SK-N-SH (cell line): ENCODE data around the gene RDX. TPM values are rescaled to one million over a fixed set of nuclear protein-coding genes. Genes with fewer than 3 reads are reported as not detected.

Experiments
- CTCF ChIA-PET: fragments of 300-600, 350-600 bp; formaldehyde crosslinking; extraction: SDS; loops from one replicate; lab custom pipeline; 2021; lab: Yijun Ruan, JAX
- POLR2A ChIA-PET: fragments of 350-600 bp; sonication (Branson Sonifier 250); formaldehyde crosslinking; extraction: SDS; loops from one replicate; lab custom pipeline; 2020; ENCODE audit warnings: antibody characterized with exemption, inconsistent platforms; lab: Yijun Ruan, JAX
- DNase-seq: peaks from one replicate; pipeline ENCODE4 v3.0.0; 2012
- H2AFZ ChIP-seq: fragments of 200-600 bp; sonication (generic); 2 replicates; pipeline ENCODE4 v1.8.1; 2016; ENCODE audit warnings: antibody characterized with exemption, mild to moderate bottlenecking, low read depth
- H3F3A ChIP-seq: fragments of 200-600 bp; sonication (generic); replicated peaks from 2 replicates; pipeline ENCODE3; 2016; ENCODE audit warnings: antibody characterized with exemption, mild to moderate bottlenecking; ENCODE audit not compliant: insufficient read depth
- H3K27ac ChIP-seq, 2 experiments: fragments of 200-500 bp in 1 of 2; fragments of 200-600 bp in 1 of 2; sonication (Bioruptor generic) in 1 of 2; sonication (generic), shearing (Covaris generic) in 1 of 2; 2 replicates each; pipeline versions ENCODE4 v1.5.1 to v1.6.1; 2014 to 2016; ENCODE audit warnings: low read depth in 2 of 2, inconsistent platforms in 1 of 2, low read length in 1 of 2, mild to moderate bottlenecking in 1 of 2, mixed read lengths in 1 of 2
- H3K27me3 ChIP-seq: fragments of 200-600 bp; sonication (generic), shearing (Covaris generic); 2 replicates; pipeline ENCODE4 v1.6.1; 2016; ENCODE audit warnings: mixed run types; ENCODE audit not compliant: insufficient read depth
- H3K36me3 ChIP-seq, 2 experiments: fragments of 200-500 bp in 1 of 2; fragments of 200-600 bp in 1 of 2; sonication (Bioruptor generic) in 1 of 2; sonication (generic) in 1 of 2; replicated peaks in 1 of 2; 2 replicates each; pipeline versions ENCODE3 to v1.5.1; 2014 to 2016; ENCODE audit warnings: low read length in 1 of 2, mild to moderate bottlenecking in 1 of 2; ENCODE audit not compliant: insufficient read depth in 2 of 2, control insufficient read depth in 1 of 2
- H3K4me1 ChIP-seq, 2 experiments: fragments of 200-500 bp in 1 of 2; fragments of 200-600 bp in 1 of 2; sonication (Bioruptor generic) in 1 of 2; sonication (generic), shearing (Covaris generic) in 1 of 2; 2 replicates each; pipeline versions ENCODE4 v1.5.1 to v1.6.1; 2014 to 2016; ENCODE audit warnings: low read depth in 1 of 2, low read length in 1 of 2, mixed run types in 1 of 2; ENCODE audit not compliant: insufficient read depth in 2 of 2, control insufficient read depth in 1 of 2
- H3K4me2 ChIP-seq: fragments of 200-600 bp; sonication (generic), shearing (Covaris generic); 2 replicates; pipeline ENCODE4 v1.6.1; 2017; ENCODE audit warnings: mixed run types
- H3K4me3 ChIP-seq, 2 experiments: fragments of 200-500 bp in 1 of 2; fragments of 200-600 bp in 1 of 2; sonication (Bioruptor generic) in 1 of 2; sonication (generic), shearing (Covaris generic) in 1 of 2; 2 replicates each; pipeline versions ENCODE4 v1.5.1 to v1.8.1; 2014 to 2016; ENCODE audit warnings: low read depth in 2 of 2, inconsistent platforms in 1 of 2, low read length in 1 of 2, mild to moderate bottlenecking in 1 of 2, mixed read lengths in 1 of 2, moderate library complexity in 1 of 2
- H3K79me2 ChIP-seq: fragments of 200-600 bp; sonication (generic); 2 replicates; pipeline ENCODE4 v1.8.1; 2017; ENCODE audit warnings: mild to moderate bottlenecking; ENCODE audit not compliant: insufficient read depth
- H3K9ac ChIP-seq: fragments of 200-600 bp; sonication (generic); 2 replicates; pipeline ENCODE4 v1.6.1; 2017; ENCODE audit warnings: mixed run types
- H3K9me2 ChIP-seq: fragments of 200-600 bp; sonication (generic); 2 replicates; pipeline ENCODE4 v1.6.1; 2017; ENCODE audit warnings: mixed run types
- H3K9me3 ChIP-seq: fragments of 200-600 bp; sonication (generic); 2 replicates; pipeline ENCODE4 v1.6.1; 2017; ENCODE audit warnings: mixed run types, mild to moderate bottlenecking, moderate library complexity
- H4K20me1 ChIP-seq: fragments of 200-600 bp; sonication (generic); 2 replicates; pipeline ENCODE4 v1.6.1; 2017; ENCODE audit warnings: mild to moderate bottlenecking, mixed run types; ENCODE audit not compliant: insufficient read depth
- ELF1 ChIP-seq: IDR thresholded peaks from 2 replicates; pipeline ENCODE4 v1.4.0; 2012
- FOSL2 ChIP-seq: IDR thresholded peaks from 2 replicates; pipeline ENCODE4 v1.4.0; 2012; ENCODE audit warnings: low read depth, mild to moderate bottlenecking, moderate library complexity, borderline replicate concordance
- IRF3 ChIP-seq: fragments of 150-350 bp; IDR thresholded peaks from 2 replicates; pipeline ENCODE4 v1.6.1; 2016; ENCODE audit warnings: mild to moderate bottlenecking, low read depth, low read length
- MAX ChIP-seq: IDR thresholded peaks from 2 replicates; pipeline ENCODE4 v1.4.0; 2012; ENCODE audit warnings: low read depth
- NRF1 ChIP-seq: IDR thresholded peaks from 2 replicates; pipeline ENCODE4 v1.6.1; 2012; ENCODE audit warnings: low read depth, mild to moderate bottlenecking, low read length
- PBX3 ChIP-seq: IDR thresholded peaks from 2 replicates; pipeline ENCODE4; 2012
- POLR2AphosphoS5 ChIP-seq: IDR thresholded peaks from 2 replicates; pipeline ENCODE4 v1.6.1; 2012; ENCODE audit warnings: low read depth, low read length
- RAD21 ChIP-seq: IDR thresholded peaks from 2 replicates; pipeline ENCODE4 v1.6.1; 2012; ENCODE audit warnings: mild to moderate bottlenecking, low read length
- RCOR1 ChIP-seq: fragments of 150-350 bp; IDR thresholded peaks from 2 replicates; pipeline ENCODE4 v1.6.1; 2017; ENCODE audit warnings: antibody characterized with exemption, low read length
- REST ChIP-seq: IDR thresholded peaks from 2 replicates; pipeline ENCODE4 v1.6.1; 2012; ENCODE audit warnings: mild to moderate bottlenecking, low read depth, low read length, moderate library complexity
- RFX5 ChIP-seq: IDR thresholded peaks from 2 replicates; pipeline ENCODE4 v1.6.1; 2012; ENCODE audit warnings: mild to moderate bottlenecking, improper control_type of control experiment, low read length
- RXRA ChIP-seq: IDR thresholded peaks from 2 replicates; pipeline ENCODE4 v1.4.0; 2012; ENCODE audit warnings: low read depth, mild to moderate bottlenecking, borderline replicate concordance
- SIN3A ChIP-seq: IDR thresholded peaks from 2 replicates; pipeline ENCODE4 v1.6.1; 2012; ENCODE audit warnings: low read depth, mild to moderate bottlenecking, low read length, moderate library complexity, borderline replicate concordance
- SMC3 ChIP-seq: IDR thresholded peaks from 2 replicates; pipeline ENCODE4 v1.6.1; 2012; ENCODE audit warnings: low read depth, low read length, improper control_type of control experiment
- TAF1 ChIP-seq: IDR thresholded peaks from 2 replicates; pipeline ENCODE4 v1.6.1; 2012; ENCODE audit warnings: low read depth, mild to moderate bottlenecking, low read length, moderate library complexity, borderline replicate concordance
- TCF12 ChIP-seq: IDR thresholded peaks from 2 replicates; pipeline ENCODE4 v1.4.0; 2012
- TEAD4 ChIP-seq: IDR thresholded peaks from 2 replicates; pipeline ENCODE4 v1.4.0; 2012; ENCODE audit warnings: mild to moderate bottlenecking, borderline replicate concordance; ENCODE audit not compliant: insufficient read depth
- USF1 ChIP-seq: IDR thresholded peaks from 2 replicates; pipeline ENCODE4 v1.4.0; 2012; ENCODE audit warnings: low read depth, borderline replicate concordance
- WGBS: methylation state at CpG from one replicate; pipeline ENCODE4 v1.1.6; 2017; ENCODE audit warnings: low lambda C conversion rate; 5-methylcytosine and 5-hydroxymethylcytosine counted together
- polyA plus RNA-seq, 3 experiments: library from polyadenylated mRNA; depleted of rRNA; stranded (reverse); fragments of >200 nt; gene quantifications; 2 replicates each; pipeline ENCODE4 v1.2.3, GENCODE V29; 2012

RDX gene
- polyA plus RNA-seq, 1 of the 3 experiments (the other 2 are of a cell fraction) = 29.4 TPM

- H3K9me3 ChIP-seq = no peaks in the 10 kb centered on the region
- ChIA-PET CTCF (interaction anchor here (1.2 kb wide), 1 partner anchor 24 kb away, joined by 3 read pairs; no protein-coding TSS in a partner anchor), POLR2A (interaction anchor here (0.6 kb wide), 1 partner anchor 8 kb away, joined by 3 read pairs; no protein-coding TSS in a partner anchor)
- H3K9me2 ChIP-seq = no peaks in the 10 kb centered on the region
- TF ChIP-seq TEAD4 = no peak
- no peak for TF ChIP-seq NRF1
- no peak for TF ChIP-seq PBX3
- TF ChIP-seq FOSL2 = no peak
- no peak for TF ChIP-seq SMC3
- TF ChIP-seq POLR2AphosphoS5 = no peak
- no peak for TF ChIP-seq TAF1
- no peak for TF ChIP-seq RAD21
- TF ChIP-seq USF1 = no peak
- no peak for TF ChIP-seq RCOR1
- H3K27ac ChIP-seq = peak overlapping the region in 1 of 2 experiments; percentile 86; a peak in 2 of 4 replicates
- peaks cover 0 to 9% of the 10 kb centered on the region in 2 experiments for H3K36me3 ChIP-seq
- no peaks in the 10 kb centered on the region for H3K27me3 ChIP-seq
- H3K4me1 ChIP-seq = peaks cover 12 to 37% of the 10 kb centered on the region in 2 experiments; a peak in 3 of 4 replicates
- H4K20me1 ChIP-seq = peaks cover 53% of the 10 kb centered on the region
- WGBS = 66% methylated on average over 6 of the region's 6 CpGs
- H3K9ac ChIP-seq = peak overlapping the region; percentile 97; the same call in 1 of the 2 replicates
- H3K79me2 ChIP-seq = peaks cover 65% of the 10 kb centered on the region
- no peak overlapping the region; the same call in 1 of the 2 replicates for H2AFZ ChIP-seq
- peak overlapping the region; percentile 80 for H3K4me2 ChIP-seq
- peak overlapping the region; percentile 85 to 97; a peak in 3 of 4 replicates for H3K4me3 ChIP-seq
- no peak for DNase-seq
- H3F3A ChIP-seq = peaks cover 16% of the 10 kb centered on the region
These were observed 1.9 kb downstream of the RDX start for GRCh38 chr11:110294509-110294908.

GRCh38 chr11:110293389-110293788 is 3.0 kb downstream of the RDX start:
- ChIA-PET POLR2A (no interaction called here), CTCF (interaction anchor here (1.2 to 1.4 kb wide), 2 partner anchors 25 to 347 kb away, joined by 3 to 4 read pairs; no protein-coding TSS in a partner anchor)
- Histone ChIP-seq H3K79me2 (peaks cover 76% of the 10 kb centered on the region), H3K9me2 (no peaks in the 10 kb centered on the region), H3K4me3 (no peak overlapping the region), H3K27ac (no peak overlapping the region), H3F3A (peaks cover 19% of the 10 kb centered on the region), H4K20me1 (peaks cover 62% of the 10 kb centered on the region), H3K36me3 (peaks cover 0 to 9% of the 10 kb centered on the region in 2 experiments), H3K4me2 (peak overlapping the region; percentile 80), H3K9me3 (no peaks in the 10 kb centered on the region), H2AFZ (no peak overlapping the region), H3K9ac (no peak overlapping the region), H3K27me3 (no peaks in the 10 kb centered on the region), H3K4me1 (peaks cover 12 to 38% of the 10 kb centered on the region in 2 experiments; a peak in 3 of 4 replicates)
- 84% methylated on average over 4 of the region's 4 CpGs for WGBS
- DNase-seq = no peak
- TF ChIP-seq REST (no peak), IRF3 (no peak), RCOR1 (no peak), SIN3A (no peak), RXRA (no peak), TCF12 (no peak), MAX (no peak), RFX5 (no peak), ELF1 (no peak)
